HepG2 (cell line): Measurements from ENCODE around the gene CFAP61.
"Not testable (repeated sequence)": the region's sequence is repeated elsewhere in the genome, so short reads cannot be mapped to it uniquely, and the experiment has no call there.

Experiments
- BHLHE40 ChIP-seq: IDR thresholded peaks from 2 replicates; pipeline ENCODE4 v1.6.1; 2011; ENCODE audit warnings: low read length, improper control_type of control experiment
- CHCHD3 ChIP-seq: sonication (generic); formaldehyde crosslinking; IDR thresholded peaks from 2 replicates; pipeline ENCODE4 v1.8.0; 2022; ENCODE audit warnings: mild to moderate bottlenecking, missing genetic modification reagents, moderate library complexity
- E2F5 ChIP-seq: sonication (generic); formaldehyde crosslinking; conservative IDR thresholded peaks from 2 replicates; pipeline ENCODE4 v1.4.0; 2020; ENCODE audit warnings: missing genetic modification reagents
- GABPA ChIP-seq, 2 experiments: IDR thresholded peaks; 2 replicates each; pipeline ENCODE4 v1.6.1; 2011 to 2016; ENCODE audit warnings: low read depth in 2 of 2, low read length in 1 of 2, missing biosample characterization in 1 of 2, missing genetic modification characterization in 1 of 2
- HNRNPK ChIP-seq: fragments of 200-400 bp; formaldehyde crosslinking; IDR thresholded peaks from 2 replicates; pipeline ENCODE4 v1.6.1; 2018; ENCODE audit warnings: low read length, low read depth, moderate library complexity, mild to moderate bottlenecking; ENCODE audit not compliant: poor library complexity, severe bottlenecking
- JUND ChIP-seq: sonication (generic); formaldehyde crosslinking; IDR thresholded peaks from 2 replicates; pipeline ENCODE4 v1.8.0; 2022; ENCODE audit warnings: mild to moderate bottlenecking, missing genetic modification reagents
- PCBP2 ChIP-seq: fragments of 200-400 bp; formaldehyde crosslinking; optimal IDR thresholded peaks from 2 replicates; pipeline ENCODE3; 2018; ENCODE audit warnings: low read length, low read depth; ENCODE audit not compliant: poor library complexity, severe bottlenecking
- REPIN1 ChIP-seq: sonication (generic); formaldehyde crosslinking; IDR thresholded peaks from 2 replicates; pipeline ENCODE4 v1.8.0; 2022; ENCODE audit warnings: missing genetic modification reagents, low read depth, mild to moderate bottlenecking, borderline replicate concordance
- ZFP90 ChIP-seq: sonication (generic); formaldehyde crosslinking; IDR thresholded peaks from 2 replicates; pipeline ENCODE4 v1.8.0; 2022; ENCODE audit warnings: missing genetic modification reagents, mild to moderate bottlenecking, inconsistent platforms, borderline replicate concordance
- ZGPAT ChIP-seq: IDR thresholded peaks from 2 replicates; pipeline ENCODE4 v1.6.1; 2016; ENCODE audit warnings: mild to moderate bottlenecking
- ZSCAN29 ChIP-seq: sonication (generic); formaldehyde crosslinking; conservative IDR thresholded peaks from 2 replicates; pipeline ENCODE4 v1.4.0; 2020; ENCODE audit warnings: mild to moderate bottlenecking, missing genetic modification reagents

GRCh38 chr20:20355503-20355902 lies 303.2 kb downstream of the CFAP61 start:
- not testable (repeated sequence) for TF ChIP-seq GABPA (IDR thresholded peaks at IDR 0.05; ENCODE audit: low read depth, low read length); GABPA (CRISPR knock-in tag; IDR thresholded peaks at IDR 0.05; ENCODE audit: low read depth); REPIN1; HNRNPK; PCBP2; CHCHD3; E2F5 (CRISPR knock-in tag); ZSCAN29 (CRISPR knock-in tag); BHLHE40; ZFP90; ZGPAT (CRISPR knock-in tag); JUND (CRISPR knock-in tag)
